Measurements from ENCODE around the gene TLR8.

TLR8 gene

DNA sequence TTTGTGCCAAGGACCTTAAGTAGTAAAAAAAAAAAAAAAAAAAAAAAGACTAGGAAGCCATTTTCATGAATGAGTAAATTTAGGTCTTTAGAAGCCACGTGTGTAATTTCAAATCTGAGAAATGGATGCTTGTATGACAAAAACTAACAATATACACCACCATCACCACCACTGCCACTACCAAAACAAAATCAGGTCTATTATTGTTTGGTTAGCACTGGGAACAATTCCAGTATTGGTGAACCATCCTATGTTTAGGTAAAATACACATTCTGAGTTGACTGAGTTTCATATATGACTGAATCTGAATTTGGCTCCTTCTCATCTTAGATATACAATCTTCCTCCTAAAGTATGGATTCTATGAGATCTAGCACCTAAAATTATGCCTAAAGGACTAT lies 59.7 kb downstream of the TLR8 start:
- DNase-seq (ENCODE audit: low read depth) = no peak

DNA sequence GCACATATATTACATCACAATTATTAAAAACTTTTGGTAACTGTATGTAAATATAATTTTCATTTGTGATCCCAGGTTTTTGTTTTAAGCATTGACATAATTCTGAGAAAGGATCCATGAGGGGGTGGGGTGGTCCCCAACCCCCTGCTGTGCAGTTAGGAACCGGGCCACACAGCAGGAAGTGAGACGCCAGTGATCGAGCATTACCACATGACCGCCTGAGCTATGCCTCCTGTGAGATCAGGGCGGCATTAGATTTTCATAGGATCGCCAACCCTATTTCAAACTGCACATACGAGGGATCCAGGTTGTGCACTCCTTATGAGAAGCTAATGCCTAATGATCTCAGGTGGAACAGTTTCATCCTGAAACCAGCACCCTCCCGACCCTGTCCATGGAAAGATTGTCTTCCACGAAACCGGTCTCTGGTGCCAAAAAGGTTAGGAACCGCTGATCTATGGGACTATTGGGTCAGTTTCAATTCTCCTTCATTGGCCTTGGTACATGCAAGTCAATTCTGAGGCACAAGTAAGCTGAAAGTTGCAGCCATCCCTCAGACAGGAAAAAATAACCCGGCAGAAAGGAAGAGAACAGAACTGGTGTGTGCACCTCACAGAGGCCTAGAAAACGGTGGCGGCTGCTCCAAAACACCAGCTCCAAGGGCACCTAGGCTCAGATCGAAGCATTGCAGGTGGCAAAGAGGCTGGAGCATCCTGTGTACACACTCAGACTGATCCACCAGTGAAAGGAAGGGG lies 61.5 kb downstream of the TLR8 start:
- no peak for DNase-seq (ENCODE audit: low read depth)

DNA sequence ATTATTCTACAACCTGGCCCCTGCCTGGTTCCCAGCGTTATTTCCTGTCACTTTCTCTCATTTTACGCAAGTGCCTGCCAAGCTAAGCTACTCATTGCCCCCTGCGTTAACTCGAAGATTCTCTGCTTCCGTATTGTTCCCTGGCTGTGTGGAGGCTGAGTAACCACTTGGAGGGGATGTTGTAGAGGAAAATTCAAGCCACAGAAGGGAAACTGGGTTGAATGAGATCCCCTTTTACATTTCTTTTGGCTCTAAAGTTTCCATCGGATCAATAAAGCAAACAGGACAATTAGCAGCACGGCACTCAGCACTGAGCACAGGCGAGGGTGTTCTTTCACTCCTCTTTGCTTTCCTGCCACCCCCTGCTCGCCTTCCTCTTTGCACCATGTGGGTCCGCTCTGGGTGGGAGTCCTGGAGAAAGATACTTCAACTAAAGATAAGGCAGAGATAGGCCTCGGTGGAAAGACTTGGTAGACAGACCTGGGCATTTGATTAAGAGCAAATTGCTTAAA lies 64.3 kb downstream of the TLR8 start:
- DNase-seq (ENCODE audit: low read depth) = no peak

DNA sequence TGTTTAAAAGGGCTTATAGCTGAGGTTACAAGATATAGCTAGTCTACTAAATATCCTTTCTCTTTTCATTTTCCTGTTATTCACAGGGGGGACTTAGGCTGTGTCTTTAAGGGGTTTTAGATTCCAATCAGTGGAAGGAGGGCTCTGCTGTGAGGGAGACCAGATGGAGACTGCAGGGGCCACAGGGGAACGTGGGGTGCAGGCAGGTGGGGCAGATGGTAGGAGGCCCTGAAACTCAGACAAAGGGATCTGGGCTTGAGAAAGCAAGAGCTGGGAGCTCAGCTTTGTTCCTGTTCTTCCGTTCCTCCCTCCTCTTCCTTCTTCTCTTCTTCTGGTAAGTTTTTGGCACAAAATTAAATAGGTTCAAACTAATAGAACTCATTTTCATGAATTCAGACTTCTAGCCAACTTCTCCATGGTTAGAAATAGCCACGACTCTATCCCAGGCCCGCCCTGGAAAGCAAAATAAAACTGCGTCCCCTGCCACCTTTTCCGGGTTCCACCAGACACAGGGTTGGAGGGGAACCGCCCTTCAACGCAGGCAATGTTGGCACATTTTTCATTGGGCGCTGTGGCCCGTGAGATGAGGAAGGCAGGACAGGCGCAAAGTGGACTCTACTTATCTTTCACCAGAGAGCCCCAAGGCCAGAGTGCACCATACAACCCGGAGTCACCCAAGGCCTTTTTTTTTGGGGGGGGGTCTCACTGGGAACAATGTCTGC lies 65.0 kb downstream of the TLR8 start:
- no peak for DNase-seq (ENCODE audit: low read depth)

DNA sequence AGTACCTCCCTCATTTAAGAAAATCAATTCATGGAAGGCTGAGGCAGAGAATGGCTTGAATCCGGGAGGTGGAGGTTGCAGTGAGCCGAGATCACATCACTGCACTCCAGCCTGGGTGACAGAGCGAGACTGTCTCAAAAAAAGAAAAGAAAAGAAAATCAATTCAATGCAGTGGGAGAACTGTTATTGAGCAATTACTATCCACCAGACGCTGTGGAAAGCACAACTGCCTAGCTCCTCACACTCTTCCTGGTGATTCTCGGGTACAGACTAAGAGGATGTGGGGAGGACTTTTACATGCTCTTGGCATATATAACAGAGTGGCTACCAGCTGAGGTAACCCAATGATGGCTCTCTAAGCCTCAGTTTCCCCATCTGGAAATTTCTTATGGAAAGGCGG lies 65.8 kb downstream of the TLR8 start:
- no peak for DNase-seq (ENCODE audit: low read depth)

Data from CMK (cell line).